ENCODE results near the gene CHMP3.
"Not testable (repeated sequence)": the region's sequence is repeated elsewhere in the genome, so short reads cannot be mapped to it uniquely, and the experiment has no call there.

CHMP3 gene

GRCh38 chr2:86562922-86563649 lies at the start of gene CHMP3:
TSS of gene CHMP3 (minus strand) at chr2:86563443. CDS start at chr2:86563348, 95 bp downstream.
- peak; percentile 99 for DNase-seq (ENCODE audit: low read depth, low spot score)

DNA sequence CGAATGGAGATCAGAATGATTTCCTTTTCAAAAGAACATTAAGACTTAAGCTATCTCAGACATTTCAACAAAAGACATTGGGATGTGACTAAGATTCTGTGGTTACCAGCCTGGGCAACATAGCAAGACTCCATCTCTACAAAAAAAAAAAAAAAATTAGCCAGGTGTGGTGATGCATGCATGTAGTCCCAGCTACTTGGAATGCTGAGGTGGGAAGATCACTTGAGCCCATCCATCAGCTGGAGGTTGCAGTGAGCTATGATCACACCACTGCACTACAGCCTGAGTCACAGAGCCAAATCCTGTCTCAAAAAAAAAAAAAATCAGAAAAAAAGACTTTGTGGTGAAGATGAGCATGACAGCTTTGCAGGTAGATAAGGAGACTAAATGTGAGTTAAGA lies 47.6 kb upstream of the CHMP3 start:
- DNase-seq (ENCODE audit: low read depth, low spot score), result no peak

DNA sequence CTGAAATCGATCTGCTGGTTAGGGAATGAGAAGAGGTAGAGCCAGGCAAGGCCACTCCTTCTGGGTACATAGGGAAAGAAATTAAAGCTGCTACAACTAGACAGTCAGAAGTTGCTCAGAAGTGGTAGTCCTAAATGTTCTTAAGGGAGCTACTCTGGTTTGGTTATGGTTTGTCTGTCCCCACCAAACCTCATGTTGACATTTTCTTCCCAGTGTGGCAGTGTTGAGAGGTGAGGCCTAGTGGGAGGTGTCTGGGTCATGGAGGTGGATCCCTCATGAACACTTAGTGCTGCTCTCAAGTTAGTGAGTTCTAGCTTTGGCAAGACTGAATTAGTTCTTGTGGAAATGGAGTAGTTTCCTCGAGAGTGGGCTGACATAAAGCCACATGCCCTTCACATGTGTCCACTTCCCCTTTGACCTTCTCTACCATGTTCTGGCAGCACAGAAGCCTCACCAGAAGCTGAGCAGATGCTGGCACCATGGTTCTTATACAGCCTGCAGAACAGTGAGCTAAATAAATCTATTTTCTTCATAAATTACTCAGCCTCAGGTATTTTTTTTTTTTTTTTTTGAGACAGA lies 45.7 kb upstream of the CHMP3 start:
- no peak for DNase-seq (ENCODE audit: low read depth, low spot score)

- no peak for DNase-seq (ENCODE audit: low read depth, low spot score)
Observed at GRCh38 chr2:86603905-86604304, 40.7 kb upstream of the CHMP3 start.

DNA sequence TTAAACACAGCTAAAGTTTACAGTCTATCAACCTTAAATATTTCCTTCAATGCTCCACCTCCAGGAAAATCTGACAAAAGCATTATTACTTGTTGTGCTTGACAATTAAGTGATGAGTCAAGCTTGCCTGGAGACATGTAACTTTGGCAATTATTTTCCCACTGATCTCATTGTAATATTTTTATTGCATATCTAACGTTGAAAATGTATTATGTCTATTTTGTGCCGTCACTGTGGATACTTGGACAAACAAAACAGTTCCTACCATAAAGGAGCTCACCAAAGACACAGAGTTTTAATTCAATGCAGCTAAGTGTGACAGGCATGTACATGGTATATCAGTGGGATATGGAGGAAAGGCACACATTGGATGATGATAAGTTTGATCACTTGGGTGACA lies 35.7 kb upstream of the CHMP3 start:
- no peak for DNase-seq (ENCODE audit: low read depth, low spot score)

- DNase-seq (ENCODE audit: low read depth, low spot score), result no peak
Observed at GRCh38 chr2:86596118-86596517, 32.9 kb upstream of the CHMP3 start.

GRCh38 chr2:86593266-86593665 lies 30.0 kb upstream of the CHMP3 start:
- DNase-seq (ENCODE audit: low read depth, low spot score), result no peak

GRCh38 chr2:86592547-86593230 lies 29.4 kb upstream of the CHMP3 start:
- DNase-seq (ENCODE audit: low read depth, low spot score), result peak; percentile 18

DNA sequence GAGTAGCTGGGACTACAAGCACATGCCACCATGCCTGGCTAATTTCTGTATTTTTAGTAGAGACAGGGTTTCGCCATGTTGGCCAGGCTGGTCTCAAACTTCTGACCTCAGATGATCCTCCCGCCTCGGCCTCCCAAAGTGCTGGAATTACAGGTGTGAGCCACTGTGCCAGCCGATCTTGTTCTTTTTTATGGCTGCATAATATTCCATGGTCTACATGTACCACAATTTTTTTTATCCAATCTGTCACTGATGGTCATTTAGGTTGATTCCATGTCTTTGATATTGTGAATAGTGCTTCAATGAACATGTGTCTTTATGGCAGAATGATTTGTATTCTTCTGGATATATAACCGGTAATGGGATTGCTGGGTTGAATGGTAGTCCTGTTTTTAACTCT lies 26.5 kb upstream of the CHMP3 start:
- DNase-seq (ENCODE audit: low read depth, low spot score), result not testable (repeated sequence)

DNA sequence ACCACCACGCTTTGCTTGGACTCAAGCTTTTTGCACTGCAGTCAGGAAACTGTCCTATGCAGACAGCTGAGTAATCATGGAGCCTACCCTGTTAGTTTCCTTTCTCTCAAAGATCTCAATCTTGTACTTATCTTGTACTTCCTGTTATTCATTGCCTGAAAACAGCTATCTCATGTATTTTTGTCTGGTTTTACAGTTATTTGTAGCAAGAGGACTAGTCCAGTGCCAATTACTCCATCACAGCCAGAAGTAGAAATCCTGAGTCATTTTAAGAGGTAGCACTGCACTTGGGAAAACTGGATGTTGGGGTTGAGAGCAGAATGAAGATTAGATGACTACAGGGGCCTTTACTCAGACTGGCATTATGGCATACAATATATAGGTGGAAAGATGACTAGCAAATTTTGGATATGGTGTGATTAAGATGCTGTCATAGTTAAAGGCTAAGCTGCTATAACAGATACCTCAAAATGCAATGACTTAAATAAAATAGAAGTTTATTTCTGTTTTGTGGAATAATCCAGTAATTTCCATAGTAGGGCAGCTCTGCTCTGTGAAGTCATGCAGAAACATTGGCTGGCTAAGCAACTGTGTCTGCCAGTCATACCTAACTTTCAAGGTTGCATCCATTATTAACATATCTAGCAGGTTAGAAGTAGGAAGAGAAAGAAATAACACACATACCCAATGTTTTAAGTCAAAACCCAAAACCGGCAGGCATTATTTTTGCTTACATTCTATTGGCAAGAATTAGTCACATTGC lies 21.1 kb upstream of the CHMP3 start:
- peak; percentile 4 for DNase-seq (ENCODE audit: low read depth, low spot score)

DNA sequence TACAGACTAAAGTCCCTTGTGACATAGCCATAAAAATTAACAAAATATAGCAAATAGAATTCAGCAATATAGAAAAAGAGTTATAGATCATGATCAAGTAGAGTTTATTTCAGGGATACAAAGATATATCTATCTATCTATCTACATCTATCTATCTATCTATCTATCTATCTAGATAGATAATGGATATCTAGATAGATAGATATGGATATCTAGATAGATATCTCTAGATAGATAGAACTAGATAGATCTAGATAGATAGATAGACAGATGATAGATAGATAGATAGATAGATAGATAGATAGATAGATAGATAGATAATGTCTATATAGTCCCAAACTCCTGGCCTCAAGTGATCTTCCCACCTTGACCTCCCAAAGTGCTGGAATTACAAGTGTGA lies 17.3 kb upstream of the CHMP3 start:
- no peak for DNase-seq (ENCODE audit: low read depth, low spot score)

- no peak for DNase-seq (ENCODE audit: low read depth, low spot score)
Observed at GRCh38 chr2:86577817-86578456, 14.7 kb upstream of the CHMP3 start.

GRCh38 chr2:86570059-86570458 lies 6.8 kb upstream of the CHMP3 start:
- DNase-seq (ENCODE audit: low read depth, low spot score), result no peak

- DNase-seq (ENCODE audit: low read depth, low spot score), result no peak
Observed at GRCh38 chr2:86566821-86567190, 3.6 kb upstream of the CHMP3 start.

DNA sequence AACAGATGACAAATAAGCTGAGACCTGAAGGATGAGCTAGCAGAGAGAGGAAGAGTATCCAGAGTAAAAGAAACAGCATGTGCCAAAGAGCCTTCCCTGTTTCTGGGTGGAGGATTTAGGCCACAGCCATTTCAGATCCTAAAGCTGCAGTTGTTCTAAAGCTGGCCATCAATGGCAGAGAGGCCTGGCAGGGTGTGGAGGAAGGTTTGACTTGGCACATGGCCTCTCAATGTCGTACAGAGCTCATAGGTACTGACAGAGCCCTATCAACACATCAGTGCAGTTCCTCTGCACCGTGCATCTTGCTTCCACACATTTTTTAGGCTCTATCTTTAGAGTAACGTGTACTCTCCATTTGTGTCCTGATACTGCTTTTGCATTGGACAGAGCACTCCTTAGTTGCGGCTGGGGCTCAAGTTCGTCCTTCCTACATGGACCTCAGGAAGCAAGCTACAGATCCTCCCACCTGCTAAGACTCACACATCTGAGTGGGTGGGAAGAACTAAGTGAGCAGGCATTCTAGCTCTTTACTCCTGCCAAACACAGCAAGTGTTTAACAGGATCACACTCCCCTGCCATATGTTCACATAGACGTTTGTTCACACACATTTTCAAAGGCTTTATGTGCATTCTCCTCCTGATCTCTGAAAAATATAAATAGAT lies 3.0 kb upstream of the CHMP3 start:
- no peak for DNase-seq (ENCODE audit: low read depth, low spot score)

GRCh38 chr2:86563650-86564061 lies 413 bp upstream of the CHMP3 start:
- no peak for DNase-seq (ENCODE audit: low read depth, low spot score)

DNA sequence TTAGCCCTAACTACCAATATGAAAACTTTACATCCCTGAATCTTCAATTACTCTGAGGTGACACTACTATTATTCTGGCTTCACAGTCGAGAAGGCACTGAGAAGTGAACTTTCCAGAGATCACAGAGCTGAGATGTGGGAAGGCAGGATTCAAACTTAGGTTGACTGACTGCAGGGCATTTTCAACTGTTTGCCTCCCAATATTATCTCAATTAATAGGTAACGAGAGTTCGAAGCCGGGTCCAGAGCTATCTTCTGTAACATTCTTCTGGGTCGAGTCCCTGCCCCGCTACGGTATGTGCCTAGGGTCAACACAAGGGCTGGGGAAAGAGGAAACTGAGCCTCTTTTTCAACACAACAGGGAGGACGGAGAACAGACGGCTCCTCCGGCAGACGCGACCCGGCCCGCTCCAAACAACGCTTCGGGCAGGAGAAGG lies 740 bp downstream of the CHMP3 start:
- no peak for DNase-seq (ENCODE audit: low read depth, low spot score)

GRCh38 chr2:86557836-86558235 lies 5.4 kb downstream of the CHMP3 start:
- DNase-seq (ENCODE audit: low read depth, low spot score), result peak; percentile 12

DNA sequence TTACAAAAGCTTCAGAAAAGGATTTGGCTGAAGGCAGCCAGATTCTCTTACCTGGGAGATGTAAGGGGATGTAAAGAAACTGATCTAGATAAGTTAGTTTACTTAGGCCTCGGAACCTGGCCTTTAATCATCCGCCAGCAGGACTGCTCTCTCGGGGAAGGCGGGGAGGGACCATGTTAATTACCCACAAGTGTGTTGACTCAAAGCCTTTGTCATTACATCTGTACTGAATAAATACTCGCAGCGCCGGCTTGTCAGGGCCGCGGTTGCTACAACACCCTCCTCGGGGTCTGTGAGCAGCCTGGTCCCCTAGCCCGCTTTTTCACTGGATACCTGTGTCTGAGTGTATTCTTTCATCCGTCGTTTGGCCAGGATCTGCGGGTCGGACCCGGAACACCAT lies 6.7 kb downstream of the CHMP3 start:
- peak; percentile 11 for DNase-seq (ENCODE audit: low read depth, low spot score)

GRCh38 chr2:86552889-86553288 lies 10.4 kb downstream of the CHMP3 start:
- no peak for DNase-seq (ENCODE audit: low read depth, low spot score)

Data from astrocyte of the hippocampus (primary cell).